HepG2 (cell line): ENCODE measurements around the gene TTC19. TPM values are rescaled to one million over a fixed set of nuclear protein-coding genes. Genes with fewer than 3 reads are reported as not detected.
A peak's percentile ranks its signal among the peaks of the same experiment; 100 is the strongest.

Source experiments
- AKAP8 ChIP-seq: sonication (generic); formaldehyde crosslinking; IDR thresholded peaks from 2 replicates; pipeline ENCODE4 v1.5.1; 2020; ENCODE audit warnings: mild to moderate bottlenecking, missing genetic modification reagents
- ATM ChIP-seq: fragments of 450-650 bp; IDR thresholded peaks from 2 replicates; pipeline ENCODE4 v1.7.1; 2017; ENCODE audit warnings: mild to moderate bottlenecking, borderline replicate concordance
- CHCHD3 ChIP-seq: sonication (generic); formaldehyde crosslinking; IDR thresholded peaks from 2 replicates; pipeline ENCODE4 v1.8.0; 2022; ENCODE audit warnings: mild to moderate bottlenecking, missing genetic modification reagents, moderate library complexity
- ERF ChIP-seq: IDR thresholded peaks from 2 replicates; pipeline ENCODE4 v1.6.1; 2018; ENCODE audit warnings: missing biosample characterization, missing genetic modification reagents
- HNF4G ChIP-seq, 2 experiments: sonication (generic) in 1 of 2; formaldehyde crosslinking in 1 of 2; IDR thresholded peaks; 2 replicates each; pipeline versions ENCODE4 v1.4.0 to v1.6.1; 2011 to 2020; ENCODE audit warnings: borderline replicate concordance in 2 of 2, low read depth in 2 of 2, mild to moderate bottlenecking in 2 of 2, low read length in 1 of 2, missing genetic modification reagents in 1 of 2, moderate library complexity in 1 of 2
- RFX1 ChIP-seq: fragments of 450-650 bp; IDR thresholded peaks from 2 replicates; pipeline ENCODE4 v1.6.1; 2017
- SRF ChIP-seq: IDR thresholded peaks from 2 replicates; pipeline ENCODE4 v1.6.1; 2011; ENCODE audit warnings: mild to moderate bottlenecking, low read depth, low read length, moderate library complexity
- YEATS4 ChIP-seq: sonication (generic); formaldehyde crosslinking; IDR thresholded peaks from 2 replicates; pipeline ENCODE4 v1.4.0; 2020; ENCODE audit warnings: missing genetic modification reagents, borderline replicate concordance
- ZBED4 ChIP-seq: sonication (generic); formaldehyde crosslinking; IDR thresholded peaks from 2 replicates; pipeline ENCODE4 v1.4.0; 2020; ENCODE audit warnings: missing genetic modification reagents, borderline replicate concordance
- ZNF230 ChIP-seq: sonication (generic); formaldehyde crosslinking; IDR thresholded peaks from 2 replicates; pipeline ENCODE4 v1.4.0; 2020; ENCODE audit warnings: mild to moderate bottlenecking, missing genetic modification reagents
- ZNF557 ChIP-seq: sonication (generic); formaldehyde crosslinking; IDR thresholded peaks from 2 replicates; pipeline ENCODE4 v1.4.0; 2020; ENCODE audit warnings: missing genetic modification reagents
- ZNF597 ChIP-seq: sonication (generic); formaldehyde crosslinking; IDR thresholded peaks from 2 replicates; pipeline ENCODE4 v1.5.0; 2020; ENCODE audit warnings: missing genetic modification reagents
- ZSCAN20 ChIP-seq: sonication (generic); formaldehyde crosslinking; IDR thresholded peaks from 2 replicates; pipeline ENCODE4 v1.4.0; 2020; ENCODE audit warnings: missing genetic modification reagents, mild to moderate bottlenecking, borderline replicate concordance
- polyA plus RNA-seq, 8 experiments: library from polyadenylated mRNA; depleted of rRNA in 3 of 8; stranded (reverse) in 7 of 8; unstranded in 1 of 8; fragments of >200 nt; fragmentation: Illumina TruSeq in 4 of 8; extraction: Trizol in 4 of 8; gene quantifications; 2 replicates each; pipeline versions ENCODE4 v1.2.1 to v1.2.3, GENCODE V29; 2011 to 2016; ENCODE audit warnings: low read depth in 4 of 8, missing spikeins in 1 of 8, mixed read lengths in 1 of 8; ENCODE audit not compliant: insufficient read depth in 1 of 8
- total RNA-seq, 5 experiments: library from RNA; depleted of rRNA; stranded (reverse); fragments of >200 nt; fragmentation: Illumina TruSeq; extraction: Trizol; gene quantifications; 2 replicates each; pipeline ENCODE4 v1.2.3, GENCODE V29; 2016; ENCODE audit warnings: low read depth in 1 of 5
- TF ChIP-seq, protein P1 (sequence below): sonication (generic); formaldehyde crosslinking; IDR thresholded peaks from 2 replicates; pipeline ENCODE4 v1.4.0; 2020; ENCODE audit warnings: missing genetic modification reagents
- TF ChIP-seq, protein P2 (sequence below): sonication (generic); formaldehyde crosslinking; IDR thresholded peaks from 2 replicates; pipeline ENCODE4 v1.4.0; 2020; ENCODE audit warnings: missing genetic modification reagents
- TF ChIP-seq, protein P3 (sequence below), 2 experiments: sonication (generic) in 1 of 2; formaldehyde crosslinking in 1 of 2; IDR thresholded peaks; 2 replicates each; pipeline versions ENCODE4 v1.4.0 to v1.6.1; 2018 to 2020; ENCODE audit warnings: missing genetic modification reagents in 2 of 2, borderline replicate concordance in 1 of 2, low read depth in 1 of 2, mild to moderate bottlenecking in 1 of 2, missing biosample characterization in 1 of 2

Gene TTC19
- total and polyA plus RNA-seq, 2 of the 13 experiments (the other 11 are each of a cell fraction or from before 2014, with no cell fraction given), result 4.4 to 24.3 TPM

DNA sequence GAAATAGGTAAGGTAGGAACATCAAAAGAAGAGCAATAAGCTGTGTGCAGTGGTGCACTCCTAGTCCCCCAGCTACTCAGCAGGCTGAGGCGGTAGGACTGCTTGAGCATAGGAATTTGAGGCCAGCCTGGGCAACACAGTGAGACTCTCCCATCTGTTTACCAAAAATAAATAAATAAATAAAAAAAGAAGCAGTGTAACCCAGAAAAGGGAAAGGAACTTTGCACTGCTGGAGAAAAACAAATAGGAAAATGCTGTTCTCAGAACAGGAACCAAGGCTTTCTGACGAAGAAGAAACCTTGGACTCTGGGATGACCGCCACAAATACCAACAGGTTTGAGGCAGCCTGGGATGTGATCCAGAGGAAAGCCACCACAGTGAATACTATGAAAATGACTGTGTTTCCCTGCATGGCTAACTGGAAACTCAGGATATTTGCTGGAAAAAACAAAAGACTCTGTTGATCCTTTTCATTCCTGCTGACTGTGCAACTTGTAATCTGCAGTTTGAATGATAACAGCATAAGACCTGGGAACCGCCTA, 41.2 kb downstream of the TTC19 start (continued):
- TF ChIP-seq, protein P1, sequence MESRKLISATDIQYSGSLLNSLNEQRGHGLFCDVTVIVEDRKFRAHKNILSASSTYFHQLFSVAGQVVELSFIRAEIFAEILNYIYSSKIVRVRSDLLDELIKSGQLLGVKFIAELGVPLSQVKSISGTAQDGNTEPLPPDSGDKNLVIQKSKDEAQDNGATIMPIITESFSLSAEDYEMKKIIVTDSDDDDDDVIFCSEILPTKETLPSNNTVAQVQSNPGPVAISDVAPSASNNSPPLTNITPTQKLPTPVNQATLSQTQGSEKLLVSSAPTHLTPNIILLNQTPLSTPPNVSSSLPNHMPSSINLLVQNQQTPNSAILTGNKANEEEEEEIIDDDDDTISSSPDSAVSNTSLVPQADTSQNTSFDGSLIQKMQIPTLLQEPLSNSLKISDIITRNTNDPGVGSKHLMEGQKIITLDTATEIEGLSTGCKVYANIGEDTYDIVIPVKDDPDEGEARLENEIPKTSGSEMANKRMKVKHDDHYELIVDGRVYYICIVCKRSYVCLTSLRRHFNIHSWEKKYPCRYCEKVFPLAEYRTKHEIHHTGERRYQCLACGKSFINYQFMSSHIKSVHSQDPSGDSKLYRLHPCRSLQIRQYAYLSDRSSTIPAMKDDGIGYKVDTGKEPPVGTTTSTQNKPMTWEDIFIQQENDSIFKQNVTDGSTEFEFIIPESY (CRISPR knock-in tag), result peak; percentile 93
- TF ChIP-seq CHCHD3 (CRISPR knock-in tag) (no peak), RFX1 (no peak), YEATS4 (no peak), HNF4G (IDR thresholded peaks at IDR 0.05; ENCODE audit: borderline replicate concordance, low read depth, low read length) (peak; percentile 48; the same call in 1 of the 2 replicates), HNF4G (CRISPR knock-in tag; IDR thresholded peaks at IDR 0.05; ENCODE audit: borderline replicate concordance, low read depth) (peak; percentile 25; the same call in 1 of the 2 replicates), ATM (no peak), ZNF597 (CRISPR knock-in tag) (no peak), AKAP8 (CRISPR knock-in tag) (no peak), ZNF557 (CRISPR knock-in tag) (no peak), SRF (peak; percentile 64), ERF (CRISPR knock-in tag) (peak; percentile 40; the same call in 1 of the 2 replicates), ZSCAN20 (CRISPR knock-in tag) (no peak), ZBED4 (CRISPR knock-in tag) (no peak), ZNF230 (CRISPR knock-in tag) (no peak)
- TF ChIP-seq, protein P2, sequence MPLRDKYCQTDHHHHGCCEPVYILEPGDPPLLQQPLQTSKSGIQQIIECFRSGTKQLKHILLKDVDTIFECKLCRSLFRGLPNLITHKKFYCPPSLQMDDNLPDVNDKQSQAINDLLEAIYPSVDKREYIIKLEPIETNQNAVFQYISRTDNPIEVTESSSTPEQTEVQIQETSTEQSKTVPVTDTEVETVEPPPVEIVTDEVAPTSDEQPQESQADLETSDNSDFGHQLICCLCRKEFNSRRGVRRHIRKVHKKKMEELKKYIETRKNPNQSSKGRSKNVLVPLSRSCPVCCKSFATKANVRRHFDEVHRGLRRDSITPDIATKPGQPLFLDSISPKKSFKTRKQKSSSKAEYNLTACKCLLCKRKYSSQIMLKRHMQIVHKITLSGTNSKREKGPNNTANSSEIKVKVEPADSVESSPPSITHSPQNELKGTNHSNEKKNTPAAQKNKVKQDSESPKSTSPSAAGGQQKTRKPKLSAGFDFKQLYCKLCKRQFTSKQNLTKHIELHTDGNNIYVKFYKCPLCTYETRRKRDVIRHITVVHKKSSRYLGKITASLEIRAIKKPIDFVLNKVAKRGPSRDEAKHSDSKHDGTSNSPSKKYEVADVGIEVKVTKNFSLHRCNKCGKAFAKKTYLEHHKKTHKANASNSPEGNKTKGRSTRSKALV, result peak; percentile 43; the same call in 1 of the 2 replicates
- TF ChIP-seq, protein P3, sequence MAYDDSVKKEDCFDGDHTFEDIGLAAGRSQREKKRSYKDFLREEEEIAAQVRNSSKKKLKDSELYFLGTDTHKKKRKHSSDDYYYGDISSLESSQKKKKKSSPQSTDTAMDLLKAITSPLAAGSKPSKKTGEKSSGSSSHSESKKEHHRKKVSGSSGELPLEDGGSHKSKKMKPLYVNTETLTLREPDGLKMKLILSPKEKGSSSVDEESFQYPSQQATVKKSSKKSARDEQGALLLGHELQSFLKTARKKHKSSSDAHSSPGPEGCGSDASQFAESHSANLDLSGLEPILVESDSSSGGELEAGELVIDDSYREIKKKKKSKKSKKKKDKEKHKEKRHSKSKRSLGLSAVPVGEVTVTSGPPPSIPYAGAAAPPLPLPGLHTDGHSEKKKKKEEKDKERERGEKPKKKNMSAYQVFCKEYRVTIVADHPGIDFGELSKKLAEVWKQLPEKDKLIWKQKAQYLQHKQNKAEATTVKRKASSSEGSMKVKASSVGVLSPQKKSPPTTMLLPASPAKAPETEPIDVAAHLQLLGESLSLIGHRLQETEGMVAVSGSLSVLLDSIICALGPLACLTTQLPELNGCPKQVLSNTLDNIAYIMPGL (CRISPR knock-in tag; IDR thresholded peaks at IDR 0.05; ENCODE audit: borderline replicate concordance in 1 of 2, low read depth in 1 of 2), result peak in 1 of 2 experiments; percentile 43; a peak in 1 of 4 replicates
